Stimulated activated CD8-positive, alpha-beta memory T cell treated with anti-CD3 and anti-CD28 coated beads, Interleukin-4, amount 100 ng/mL, for 24 hours (primary cell): ENCODE measurements around the gene EOGT.

ENCODE experiments used
- DNase-seq: peaks from one replicate; pipeline ENCODE4 v3.0.0-alpha.2; 2020; ENCODE audit warnings: low read depth

EOGT gene

DNA sequence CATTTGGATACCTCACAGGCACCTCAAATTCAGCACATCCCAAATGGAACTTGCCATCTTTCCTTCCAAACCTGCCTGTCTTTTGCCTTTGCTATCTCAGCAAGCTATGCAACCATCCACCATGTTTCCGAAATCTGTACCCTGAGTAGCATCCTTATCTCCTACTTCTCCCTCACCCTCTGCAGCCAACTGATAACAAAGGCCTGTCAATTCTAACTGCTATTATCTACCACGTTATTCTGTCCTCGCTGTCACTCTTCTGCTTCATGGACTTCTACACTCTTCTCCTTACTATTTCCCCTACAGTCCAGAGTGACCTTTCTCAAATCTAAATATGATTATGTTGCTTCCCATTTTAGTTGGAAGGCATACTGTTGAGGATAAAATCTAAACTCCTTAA lies 55.6 kb downstream of the EOGT start:
- no peak for DNase-seq

DNA sequence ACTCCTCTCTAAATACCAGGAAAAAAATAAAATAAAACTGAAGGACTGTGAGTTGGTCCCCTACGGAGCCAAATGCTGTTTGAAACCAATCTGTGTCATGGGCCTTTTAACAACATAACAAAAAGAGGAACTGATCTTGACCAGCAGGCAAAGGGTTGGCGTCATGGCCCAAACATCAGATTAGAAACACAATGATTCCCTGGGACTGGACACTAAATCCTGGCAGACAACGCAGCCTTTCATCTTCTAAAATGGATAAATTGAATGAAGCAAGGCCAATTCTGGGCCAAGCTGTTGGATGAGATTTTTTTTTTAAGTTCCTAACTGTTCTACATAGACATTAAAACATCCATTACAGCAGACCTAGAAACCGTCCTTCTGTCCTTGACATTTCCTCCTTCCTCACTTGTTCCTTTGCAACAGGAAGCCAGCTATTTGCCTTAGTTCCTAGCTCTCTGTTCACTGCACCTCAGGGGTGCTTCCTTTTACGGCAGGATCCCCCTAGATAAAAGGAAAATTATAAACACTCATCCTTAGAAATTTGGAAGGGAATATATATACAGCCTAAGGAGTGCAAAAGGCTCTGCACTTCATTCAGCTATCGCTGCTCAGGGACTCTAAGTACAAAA lies 59.6 kb downstream of the EOGT start:
- no peak for DNase-seq

DNA sequence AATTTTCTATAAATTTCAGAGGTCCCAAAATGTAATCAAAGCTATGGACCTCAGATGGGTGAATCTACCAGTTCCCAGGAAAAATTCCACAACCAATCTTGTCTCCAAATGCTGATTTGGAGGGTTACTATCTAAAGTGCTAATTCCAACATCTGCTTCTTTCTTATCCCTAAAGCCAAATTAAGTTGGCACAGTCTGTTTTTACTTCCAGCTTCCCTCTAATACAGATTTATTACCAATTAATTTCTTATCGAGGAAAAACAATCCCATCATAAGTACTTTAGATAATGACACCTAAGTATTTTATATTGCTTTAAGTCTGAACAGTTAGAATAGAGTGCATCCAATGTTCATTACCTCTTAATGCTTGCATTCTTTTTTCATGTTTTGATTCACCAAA lies 68.3 kb downstream of the EOGT start:
- DNase-seq = no peak

DNA sequence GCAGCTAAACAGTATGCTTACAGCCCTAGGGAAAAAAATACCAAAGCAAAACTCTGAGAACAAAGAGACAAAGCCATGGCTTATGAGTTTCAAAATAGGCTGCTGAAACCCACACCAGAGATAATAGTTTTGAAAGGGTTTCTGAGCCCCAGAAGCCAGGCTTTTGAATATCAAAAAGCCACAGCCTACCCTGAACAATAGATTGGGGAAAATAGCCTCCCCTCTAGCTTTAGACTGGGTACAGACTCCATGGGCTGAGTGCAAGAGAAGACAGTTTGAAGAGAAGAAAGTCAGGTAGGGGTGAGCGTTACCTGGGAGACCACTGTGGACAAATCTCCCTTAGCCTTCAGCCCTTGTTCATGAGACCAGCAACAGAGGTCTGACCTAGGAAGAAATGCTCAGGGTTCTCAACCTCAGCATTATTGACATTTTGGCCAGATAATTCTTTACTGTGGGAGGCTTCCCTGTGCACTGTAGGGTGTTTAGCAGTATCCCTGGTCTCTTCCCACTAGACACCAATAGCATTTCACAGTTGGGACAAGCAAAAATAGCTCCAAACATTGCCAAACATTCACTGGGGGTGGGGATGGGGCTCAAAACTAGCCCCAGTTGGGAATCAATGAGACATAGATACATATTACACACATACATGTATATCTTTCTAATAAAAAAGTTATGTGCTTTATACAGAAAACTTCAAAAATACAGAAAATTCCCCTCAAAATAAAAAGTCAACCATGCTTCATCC lies 69.6 kb downstream of the EOGT start:
- no peak for DNase-seq

DNA sequence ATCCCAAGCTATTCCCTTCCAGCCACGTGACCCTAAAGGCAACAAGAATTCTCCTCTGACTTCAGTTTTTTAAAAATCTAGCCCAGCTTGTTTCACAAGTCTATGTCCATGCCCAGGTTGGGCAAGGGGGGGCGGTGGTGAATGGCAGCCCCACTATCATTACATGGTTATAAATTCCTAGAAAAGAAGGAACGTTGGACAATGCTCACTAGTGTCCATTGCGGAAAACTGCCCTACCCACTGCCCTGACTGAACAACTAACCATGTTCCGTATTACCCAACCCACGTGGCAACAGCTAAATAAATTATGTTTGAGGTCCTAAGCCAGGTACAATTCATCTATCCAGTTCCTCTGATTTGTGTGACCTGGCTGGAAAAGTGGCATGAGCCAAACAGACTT lies 72.4 kb downstream of the EOGT start:
- no peak for DNase-seq

DNA sequence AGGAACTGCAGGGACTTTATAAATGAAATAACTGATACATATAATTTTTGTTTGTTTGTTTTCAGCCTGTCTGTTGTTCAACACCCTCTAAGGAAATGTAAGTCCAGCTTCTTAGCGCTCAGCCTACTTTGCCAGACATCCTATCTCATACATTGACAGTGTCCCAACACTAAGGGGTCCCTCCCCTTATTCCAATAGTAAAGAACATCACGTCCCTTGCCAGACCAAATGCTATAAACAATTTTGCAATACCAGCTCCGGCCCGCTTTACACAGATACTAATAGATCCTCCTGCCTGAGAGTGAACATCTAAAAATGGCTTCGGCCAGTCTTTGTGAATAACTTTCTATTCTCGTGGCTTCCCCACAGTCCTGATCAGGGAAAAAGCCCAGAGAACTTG lies 76.6 kb downstream of the EOGT start:
- no peak for DNase-seq

DNA sequence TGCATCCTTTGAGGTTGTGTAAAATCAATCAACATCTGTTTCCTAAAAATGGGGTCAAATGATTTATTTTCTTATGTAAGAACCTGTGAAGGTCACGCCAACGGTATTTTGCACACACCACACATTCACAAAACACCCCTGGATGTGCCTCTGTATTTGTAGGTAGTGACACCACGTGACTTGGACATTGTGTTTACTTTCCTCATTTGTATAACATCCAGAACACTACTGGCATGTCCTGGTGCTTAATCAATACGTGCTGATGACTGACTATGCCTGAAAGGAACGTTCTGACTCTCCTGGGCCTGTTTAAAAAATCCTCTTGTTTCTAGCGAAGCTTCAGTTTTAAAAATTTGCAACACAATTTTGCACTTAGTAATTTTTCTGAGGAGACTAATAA lies 77.7 kb downstream of the EOGT start:
- no peak for DNase-seq

DNA sequence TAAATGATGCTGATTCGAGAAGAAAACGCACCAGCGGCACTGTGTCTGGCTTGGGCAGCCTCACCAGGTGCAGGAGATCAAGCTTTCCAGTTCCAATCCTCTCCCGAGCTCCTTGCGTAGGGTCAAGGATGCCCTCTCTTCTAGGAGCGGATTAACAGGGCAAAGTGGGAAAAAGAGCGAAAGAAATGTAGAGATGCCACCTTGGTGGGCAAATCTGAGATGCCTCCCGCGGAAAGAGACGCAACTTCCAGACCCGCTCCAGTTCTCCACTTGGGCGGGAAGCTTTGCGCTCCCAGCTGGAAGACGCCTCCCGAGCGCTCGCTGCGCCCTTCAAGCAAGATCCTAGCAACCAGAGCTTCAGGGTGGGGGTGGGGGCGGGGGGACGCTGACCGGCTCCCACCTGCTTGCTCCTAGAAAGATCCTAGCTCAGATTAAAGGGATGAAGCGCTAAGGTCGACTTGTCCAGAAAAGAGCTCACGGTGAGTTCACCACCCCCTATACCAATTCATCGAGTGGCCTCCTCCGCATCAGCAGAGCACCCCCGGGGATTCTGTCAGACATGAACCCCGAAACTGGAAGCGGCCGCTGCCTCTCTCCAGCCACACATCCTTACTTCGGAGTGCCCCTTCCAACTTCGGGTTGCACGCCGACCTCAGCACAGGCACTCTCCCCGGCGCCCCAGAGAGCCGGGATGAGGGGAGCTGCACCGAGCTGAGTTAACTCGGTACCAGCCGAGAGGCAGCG lies 81.9 kb downstream of the EOGT start:
- no peak for DNase-seq
